Stimulated activated naive B cell treated with anti-CD40 and anti-IgM and Interleukin-4, amounts not matched to agents 10 μg/mL and 1 μg/mL and 100 μg/mL, for 72 hours (primary cell): ENCODE results near the gene LEPROT.

Experiments used
- ATAC-seq, 2 donors: fragments of 150-1000 bp; cut with Tn5 transposase; replicated peaks; 2 replicates each; pipeline ENCODE4 v1.10.0; 2021; ENCODE audit warnings: moderate library complexity in 1 of 2
- DNase-seq: peaks from one replicate; pipeline ENCODE4 v3.0.0; 2021
- H3K27ac Mint-ChIP-seq: one replicate; pipeline ENCODE4 v1.8.0; 2022; ENCODE audit warnings: mild to moderate bottlenecking, mixed read lengths
- H3K27me3 Mint-ChIP-seq, 2 donors: one replicate each; pipeline ENCODE4 v1.8.0; 2022; ENCODE audit warnings: mixed read lengths in 2 of 2
- H3K36me3 Mint-ChIP-seq, 2 donors: one replicate each; pipeline ENCODE4 v1.8.0; 2022; ENCODE audit warnings: mixed read lengths in 2 of 2, mild to moderate bottlenecking in 1 of 2
- H3K4me1 Mint-ChIP-seq, 2 donors: one replicate each; pipeline ENCODE4 v1.8.0; 2022; ENCODE audit warnings: mixed read lengths in 2 of 2, mild to moderate bottlenecking in 1 of 2
- H3K4me3 Mint-ChIP-seq, 2 donors: one replicate each; pipeline ENCODE4 v1.8.0; 2022; ENCODE audit warnings: mild to moderate bottlenecking in 2 of 2, mixed read lengths in 2 of 2, moderate library complexity in 1 of 2
- H3K9me3 Mint-ChIP-seq, 2 donors: one replicate each; pipeline ENCODE4 v1.8.0; 2022; ENCODE audit warnings: mixed read lengths in 2 of 2, mild to moderate bottlenecking in 1 of 2

LEPROT gene

DNA sequence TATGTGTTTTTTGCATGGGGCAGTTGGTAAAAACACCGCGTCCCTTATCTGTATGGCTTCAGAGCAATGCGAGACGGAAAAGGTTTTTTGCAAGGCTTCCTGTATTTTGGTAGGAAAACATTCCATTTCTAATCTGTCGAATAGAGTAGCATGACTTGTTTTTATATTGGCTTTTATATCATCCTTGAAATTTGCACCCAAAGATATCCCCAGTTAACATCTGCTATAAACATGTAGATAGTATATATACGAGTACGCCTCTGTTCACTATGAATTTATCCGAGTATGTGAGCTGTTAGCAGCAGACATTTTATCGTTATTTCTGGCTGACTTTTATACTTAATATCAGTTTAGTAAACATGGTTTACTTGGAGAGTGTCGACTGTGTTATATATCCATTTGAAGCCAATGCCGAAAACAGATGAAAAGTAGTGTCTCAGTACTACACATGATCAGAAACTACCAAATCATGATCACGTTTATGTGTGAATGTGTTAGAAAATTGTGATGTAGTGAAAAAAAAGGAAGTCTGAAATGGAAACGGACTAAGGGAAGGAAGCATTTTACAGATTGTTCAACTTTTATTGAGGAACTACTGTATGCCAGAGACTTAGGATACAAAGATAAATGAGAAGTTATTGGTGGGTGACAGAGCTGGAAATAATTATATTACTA lies 1.0 kb downstream of the LEPROT start:
- peaks cover 10% of the 10 kb centered on the region in 2 donors for H3K4me1 Mint-ChIP-seq
- no peak overlapping the region for H3K27ac Mint-ChIP-seq
- no peak for DNase-seq
- H3K9me3 Mint-ChIP-seq, result no peaks in the 10 kb centered on the region
- no peak for ATAC-seq
- no peak overlapping the region for H3K4me3 Mint-ChIP-seq
- H3K36me3 Mint-ChIP-seq, result peaks cover 14 to 15% of the 10 kb centered on the region in 2 donors
- H3K27me3 Mint-ChIP-seq, result no peaks in the 10 kb centered on the region

- DNase-seq (no peak), ATAC-seq (no peak)
- H3K4me1 Mint-ChIP-seq, result peaks cover 10% of the 10 kb centered on the region in 2 donors
- H3K27me3 Mint-ChIP-seq, result no peaks in the 10 kb centered on the region
- H3K27ac Mint-ChIP-seq, result no peak overlapping the region
- H3K36me3 Mint-ChIP-seq, result peaks cover 15 to 18% of the 10 kb centered on the region in 2 donors
- no peak overlapping the region for H3K4me3 Mint-ChIP-seq
- H3K9me3 Mint-ChIP-seq, result no peaks in the 10 kb centered on the region
These were observed 2.1 kb downstream of the LEPROT start for GRCh38 chr1:65422241-65423203.

DNA sequence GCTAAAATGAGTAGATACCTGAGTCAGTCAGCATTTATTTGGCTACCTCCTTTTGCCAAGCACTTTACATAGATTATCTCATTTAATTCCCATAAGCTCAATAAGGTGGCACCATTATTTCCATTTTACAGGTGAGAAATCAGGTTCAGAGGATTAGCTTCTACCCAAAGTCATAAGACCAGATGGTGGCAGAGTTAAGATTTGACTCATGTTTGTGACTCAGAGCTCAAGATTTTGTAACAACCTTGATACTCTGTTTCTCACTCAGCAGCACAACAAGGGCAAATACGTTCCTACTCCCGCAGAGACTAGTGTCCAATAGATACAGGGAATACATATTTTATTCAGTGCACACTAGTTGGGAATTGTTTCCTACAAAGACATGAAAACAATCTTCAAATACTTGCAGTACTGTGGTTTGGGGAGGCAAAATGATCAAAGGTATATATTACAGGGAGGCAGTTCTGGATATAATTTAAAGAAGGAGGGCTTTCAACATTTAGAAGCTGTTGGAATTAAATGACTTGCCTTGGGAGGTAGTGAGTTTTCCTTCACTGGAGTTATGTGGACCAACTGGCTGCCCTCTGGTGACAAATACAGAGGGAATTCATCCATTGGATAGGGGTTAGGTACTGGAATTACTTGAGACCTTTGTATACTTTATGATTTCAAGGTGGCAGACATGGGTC lies 3.6 kb downstream of the LEPROT start:
- ATAC-seq (no peak), DNase-seq (no peak)
- peaks cover 15 to 18% of the 10 kb centered on the region in 2 donors for H3K36me3 Mint-ChIP-seq
- H3K4me3 Mint-ChIP-seq, result no peak overlapping the region
- H3K27me3 Mint-ChIP-seq, result no peaks in the 10 kb centered on the region
- H3K27ac Mint-ChIP-seq, result no peak overlapping the region
- H3K4me1 Mint-ChIP-seq, result peaks cover 7 to 10% of the 10 kb centered on the region in 2 donors
- no peaks in the 10 kb centered on the region for H3K9me3 Mint-ChIP-seq

DNA sequence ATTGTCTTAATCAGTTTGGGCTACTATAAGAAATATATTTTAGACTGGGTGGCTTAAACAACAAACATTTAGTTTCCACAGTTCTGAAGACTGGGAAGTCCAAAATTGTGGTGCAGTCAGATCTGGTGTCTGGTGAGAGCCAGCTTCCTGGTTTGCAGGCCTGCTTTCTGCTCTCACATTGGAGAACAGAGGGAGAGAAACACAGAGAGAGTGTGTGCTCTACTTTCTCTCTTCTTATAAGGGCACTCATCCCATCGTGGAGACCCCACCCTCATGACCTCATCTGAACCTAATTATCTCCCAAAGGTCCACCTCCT lies 4.1 kb downstream of the LEPROT start:
- no peak overlapping the region for H3K4me3 Mint-ChIP-seq
- H3K27me3 Mint-ChIP-seq, result no peaks in the 10 kb centered on the region
- peaks cover 15 to 18% of the 10 kb centered on the region in 2 donors for H3K36me3 Mint-ChIP-seq
- H3K9me3 Mint-ChIP-seq, result no peaks in the 10 kb centered on the region
- peaks cover 3 to 9% of the 10 kb centered on the region in 2 donors for H3K4me1 Mint-ChIP-seq
- ATAC-seq, result no peak
- no peak overlapping the region for H3K27ac Mint-ChIP-seq
- DNase-seq, result no peak

- no peak for ATAC-seq
- Mint-ChIP-seq H3K27me3 (no peaks in the 10 kb centered on the region), H3K4me3 (no peak overlapping the region), H3K9me3 (no peaks in the 10 kb centered on the region), H3K27ac (no peak overlapping the region), H3K36me3 (peaks cover 15 to 18% of the 10 kb centered on the region in 2 donors), H3K4me1 (peaks cover 0 to 4% of the 10 kb centered on the region in 2 donors)
- no peak for DNase-seq
These were observed 4.5 kb downstream of the LEPROT start for GRCh38 chr1:65425006-65425405.

GRCh38 chr1:65425697-65426096 lies 5.2 kb downstream of the LEPROT start:
- DNase-seq, result no peak
- Mint-ChIP-seq H3K27me3 (no peaks in the 10 kb centered on the region), H3K36me3 (peaks cover 15 to 18% of the 10 kb centered on the region in 2 donors), H3K27ac (no peak overlapping the region), H3K4me3 (no peak overlapping the region), H3K9me3 (no peaks in the 10 kb centered on the region), H3K4me1 (peaks cover 0 to 4% of the 10 kb centered on the region in 2 donors)
- ATAC-seq, result no peak

DNA sequence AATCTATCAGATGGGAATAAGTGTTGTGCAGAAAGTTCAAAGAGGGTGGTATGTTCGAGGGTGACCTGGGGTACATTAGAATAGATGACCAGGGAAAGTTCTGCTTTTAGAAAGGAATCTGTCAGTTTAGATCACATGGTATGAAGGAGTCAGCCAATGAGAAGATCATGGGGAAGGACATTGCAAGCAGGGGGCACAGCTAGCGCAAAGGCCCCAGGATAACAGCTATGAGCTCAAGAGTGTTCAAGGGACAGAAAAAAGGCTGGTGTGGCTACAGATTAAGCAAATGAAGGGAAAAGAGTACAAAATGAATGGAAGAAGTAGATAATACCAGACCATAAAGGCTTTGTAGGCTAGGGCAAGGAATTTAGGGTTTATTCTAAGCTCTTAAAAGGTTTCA lies 8.6 kb downstream of the LEPROT start:
- Mint-ChIP-seq H3K36me3 (peaks cover 22 to 23% of the 10 kb centered on the region in 2 donors), H3K27ac (no peak overlapping the region), H3K9me3 (no peaks in the 10 kb centered on the region), H3K27me3 (no peaks in the 10 kb centered on the region), H3K4me1 (peaks cover 0 to 4% of the 10 kb centered on the region in 2 donors), H3K4me3 (no peak overlapping the region)
- DNase-seq (no peak), ATAC-seq (no peak)

DNA sequence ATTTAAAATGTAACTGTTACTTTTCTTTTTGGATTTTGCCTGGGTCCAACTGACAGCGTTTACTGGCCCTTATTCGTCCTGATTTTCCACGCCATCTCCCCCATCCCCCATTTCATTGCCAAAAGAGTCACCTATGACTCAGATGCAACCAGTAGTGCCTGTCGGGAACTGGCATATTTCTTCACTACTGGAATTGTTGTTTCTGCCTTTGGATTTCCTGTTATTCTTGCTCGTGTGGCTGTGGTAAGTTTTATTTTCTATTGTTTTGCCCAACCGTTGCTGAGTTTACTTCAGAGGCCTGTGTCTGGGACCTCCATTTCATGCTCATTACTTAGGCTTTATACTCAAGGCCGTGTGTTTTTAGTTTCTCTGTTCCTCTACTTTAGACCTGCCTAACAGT lies 9.3 kb downstream of the LEPROT start:
- no peak overlapping the region for H3K27ac Mint-ChIP-seq

GRCh38 chr1:65431111-65431705 lies 10.7 kb downstream of the LEPROT start:
- peaks cover 19 to 20% of the 10 kb centered on the region in 2 donors for H3K36me3 Mint-ChIP-seq
- H3K4me3 Mint-ChIP-seq, result no peak overlapping the region
- H3K27me3 Mint-ChIP-seq, result no peaks in the 10 kb centered on the region
- no peak overlapping the region for H3K27ac Mint-ChIP-seq
- H3K4me1 Mint-ChIP-seq, result no peaks in the 10 kb centered on the region
- DNase-seq (no peak), ATAC-seq (peak in 1 of 2 donors; percentile 42)
- H3K9me3 Mint-ChIP-seq, result no peaks in the 10 kb centered on the region

More for the DNA sequence above, 9.3 kb downstream of the LEPROT start:
- H3K36me3 Mint-ChIP-seq, result peaks cover 26 to 28% of the 10 kb centered on the region in 2 donors
- no peaks in the 10 kb centered on the region for H3K9me3 Mint-ChIP-seq
- DNase-seq, result no peak
- no peaks in the 10 kb centered on the region for H3K27me3 Mint-ChIP-seq
- H3K4me1 Mint-ChIP-seq, result peaks cover 0 to 4% of the 10 kb centered on the region in 2 donors
- ATAC-seq, result no peak
- H3K4me3 Mint-ChIP-seq, result no peak overlapping the region

GRCh38 chr1:65432918-65433317 lies 12.4 kb downstream of the LEPROT start:
- no peaks in the 10 kb centered on the region for H3K4me1 Mint-ChIP-seq
- no peak for ATAC-seq
- H3K27ac Mint-ChIP-seq, result no peak overlapping the region
- peaks cover 16 to 19% of the 10 kb centered on the region in 2 donors for H3K36me3 Mint-ChIP-seq
- no peaks in the 10 kb centered on the region for H3K27me3 Mint-ChIP-seq
- H3K4me3 Mint-ChIP-seq, result no peak overlapping the region
- DNase-seq, result no peak
- no peaks in the 10 kb centered on the region for H3K9me3 Mint-ChIP-seq

- Mint-ChIP-seq H3K4me1 (no peaks in the 10 kb centered on the region), H3K27ac (no peak overlapping the region), H3K36me3 (peaks cover 16 to 19% of the 10 kb centered on the region in 2 donors), H3K27me3 (no peaks in the 10 kb centered on the region), H3K4me3 (no peak overlapping the region), H3K9me3 (no peaks in the 10 kb centered on the region)
- ATAC-seq, result no peak
- DNase-seq, result no peak
These were observed 13.8 kb downstream of the LEPROT start for GRCh38 chr1:65434255-65434654.

- Mint-ChIP-seq H3K9me3 (no peaks in the 10 kb centered on the region), H3K27me3 (no peaks in the 10 kb centered on the region), H3K27ac (no peak overlapping the region), H3K36me3 (peaks cover 16 to 19% of the 10 kb centered on the region in 2 donors), H3K4me1 (no peaks in the 10 kb centered on the region), H3K4me3 (no peak overlapping the region)
- DNase-seq (no peak), ATAC-seq (no peak)
These were observed 14.3 kb downstream of the LEPROT start for GRCh38 chr1:65434760-65435159.

DNA sequence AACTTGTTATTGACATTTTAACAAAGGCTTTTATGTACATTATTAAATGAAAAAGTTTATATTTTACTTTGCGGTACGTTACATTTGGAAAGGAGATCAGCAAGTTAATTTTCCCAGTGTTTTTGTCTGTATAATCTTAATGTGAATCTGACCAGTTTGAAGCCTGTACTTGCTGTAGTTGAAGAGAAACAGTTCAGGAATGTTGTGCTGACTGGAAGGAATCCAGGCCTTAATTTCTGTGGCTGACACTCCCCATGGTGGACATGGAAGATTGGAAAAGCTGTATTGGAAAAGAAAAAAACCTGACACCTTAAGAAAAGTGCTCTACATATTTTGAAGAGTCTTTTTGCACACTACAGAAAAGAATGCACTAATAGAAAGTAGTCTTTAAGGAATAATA lies 15.5 kb downstream of the LEPROT start:
- Mint-ChIP-seq H3K27me3 (no peaks in the 10 kb centered on the region), H3K4me3 (no peak overlapping the region), H3K27ac (no peak overlapping the region), H3K4me1 (no peaks in the 10 kb centered on the region), H3K9me3 (no peaks in the 10 kb centered on the region), H3K36me3 (peaks cover 17 to 19% of the 10 kb centered on the region in 2 donors)
- DNase-seq, result no peak
- ATAC-seq, result no peak

GRCh38 chr1:65437616-65438015 lies 17.1 kb downstream of the LEPROT start:
- no peak for DNase-seq
- no peaks in the 10 kb centered on the region for H3K9me3 Mint-ChIP-seq
- ATAC-seq, result no peak
- no peaks in the 10 kb centered on the region for H3K27me3 Mint-ChIP-seq
- no peak overlapping the region for H3K27ac Mint-ChIP-seq
- H3K36me3 Mint-ChIP-seq, result peaks cover 12 to 19% of the 10 kb centered on the region in 2 donors
- H3K4me1 Mint-ChIP-seq, result no peaks in the 10 kb centered on the region
- no peak overlapping the region for H3K4me3 Mint-ChIP-seq
